CD4-positive, alpha-beta T cell (primary cell): Measurements from ENCODE around the gene GAS7. TPM values are rescaled to one million over a fixed set of nuclear protein-coding genes. Genes with fewer than 3 reads are reported as not detected.

Experiments
- ATAC-seq: fragments of 200-7000 bp; cut with Tn5 transposase; one replicate; pipeline ENCODE4 v1.10.0; 2022; ENCODE audit warnings: mild to moderate bottlenecking; ENCODE audit not compliant: poor library complexity
- CTCF ChIA-PET: fragments of 350-600 bp; sonication (Branson Sonifier 250); formaldehyde crosslinking; loops from one replicate; lab custom pipeline; 2021; ENCODE audit warnings: antibody characterized with exemption, inconsistent platforms; lab: Charles Lee
- POLR2A ChIA-PET: fragments of 350-600 bp; sonication (Branson Sonifier 250); formaldehyde crosslinking; loops from one replicate; lab custom pipeline; 2021; ENCODE audit warnings: antibody characterized with exemption, inconsistent platforms; lab: Charles Lee
- DNase-seq, 14 experiments: peaks; one replicate each; pipeline ENCODE4 v3.0.0-alpha.2; 2013 to 2020; ENCODE audit warnings: mixed read lengths in 2 of 14
- H3K27ac ChIP-seq, 2 donors: one replicate each; pipeline versions ENCODE4 v1.5.1 to v1.7.0; 2013; ENCODE audit warnings: low read length in 2 of 2, low read depth in 1 of 2, mild to moderate bottlenecking in 1 of 2
- H3K27me3 ChIP-seq, 2 experiments: 1 replicate in 1 of 2; 2 replicates in 1 of 2; pipeline versions ENCODE4 v1.6.1 to v1.7.0; 2013; ENCODE audit warnings: low read length in 2 of 2, control low read depth in 1 of 2, mild to moderate bottlenecking in 1 of 2, moderate library complexity in 1 of 2; ENCODE audit not compliant: insufficient read depth in 2 of 2, control insufficient read depth in 1 of 2
- H3K36me3 ChIP-seq: one replicate; pipeline ENCODE4 v1.6.1; 2013; ENCODE audit warnings: low read length, control low read depth; ENCODE audit not compliant: insufficient read depth
- H3K4me1 ChIP-seq: one replicate; pipeline ENCODE4 v1.6.1; 2013; ENCODE audit warnings: low read length, control low read depth; ENCODE audit not compliant: insufficient read depth
- H3K4me3 ChIP-seq: one replicate; pipeline ENCODE4 v1.5.1; 2013; ENCODE audit warnings: mild to moderate bottlenecking, low read length, moderate library complexity
- H3K9me3 ChIP-seq, 2 experiments: 1 replicate in 1 of 2; 2 replicates in 1 of 2; pipeline versions ENCODE4 v1.6.1 to v1.7.0; 2013; ENCODE audit warnings: low read length in 2 of 2, mild to moderate bottlenecking in 2 of 2, control low read depth in 1 of 2, moderate library complexity in 1 of 2; ENCODE audit not compliant: control insufficient read depth in 1 of 2, insufficient read depth in 1 of 2
- H3K27ac Mint-ChIP-seq: one replicate; pipeline ENCODE4 v1.8.0; 2020; ENCODE audit warnings: mixed read lengths
- H3K27me3 Mint-ChIP-seq: one replicate; pipeline ENCODE4 v1.8.0; 2021; ENCODE audit warnings: mixed read lengths
- H3K36me3 Mint-ChIP-seq: one replicate; pipeline ENCODE4 v1.8.0; 2021; ENCODE audit warnings: low read depth, mixed read lengths
- H3K4me1 Mint-ChIP-seq: one replicate; pipeline ENCODE4 v1.8.0; 2021; ENCODE audit warnings: low read depth, mixed read lengths
- H3K4me3 Mint-ChIP-seq: one replicate; pipeline ENCODE4 v1.8.0; 2020; ENCODE audit warnings: mild to moderate bottlenecking, mixed read lengths
- H3K9me3 Mint-ChIP-seq: one replicate; pipeline ENCODE4 v1.8.0; 2020; ENCODE audit warnings: mixed read lengths
- CTCF ChIP-seq: fragments of 200-600 bp; IDR thresholded peaks from one replicate; pipeline ENCODE4 v1.8.0; 2022; ENCODE audit warnings: antibody characterized with exemption, mild to moderate bottlenecking
- intact Hi-C, 2 experiments: fragments of 100-400 bp; cut with DNase I in 1 of 2; cut with micrococcal nuclease in 1 of 2; formaldehyde crosslinking; loops; one replicate each; pipeline versions ENCODE4 v1.15.1 to v1.9.0; 2023 to 2025; cut with DNase I, micrococcal nuclease
- total RNA-seq, 174 experiments: library from RNA in 2 of 174; stranded (reverse) in 2 of 174; gene quantifications; one replicate each; pipeline ENCODE4 v1.2.3 and lab custom pipeline; 2021 to 2026

The GAS7 gene
- total RNA-seq, 2 experiments from 2014 or later: 1.8 to 3.4 TPM

GRCh38 chr17:10031127-10031526 lies 167.3 kb downstream of the GAS7 start:
- no peak for TF ChIP-seq CTCF
- Mint-ChIP-seq H3K27ac (no peak overlapping the region), H3K9me3 (no peaks in the 10 kb centered on the region), H3K36me3 (no peaks in the 10 kb centered on the region), H3K27me3 (no peaks in the 10 kb centered on the region), H3K4me1 (no peaks in the 10 kb centered on the region), H3K4me3 (no peak overlapping the region)
- no peak for ATAC-seq
- DNase-seq: no peak
- Histone ChIP-seq H3K4me1 (no peaks in the 10 kb centered on the region), H3K27me3 (no peaks in the 10 kb centered on the region), H3K27ac (no peak overlapping the region), H3K4me3 (no peak overlapping the region), H3K9me3 (no peaks in the 10 kb centered on the region), H3K36me3 (no peaks in the 10 kb centered on the region)
- intact Hi-C loops: no loop called here
- ChIA-PET CTCF (no interaction called here), POLR2A (no interaction called here)

DNA sequence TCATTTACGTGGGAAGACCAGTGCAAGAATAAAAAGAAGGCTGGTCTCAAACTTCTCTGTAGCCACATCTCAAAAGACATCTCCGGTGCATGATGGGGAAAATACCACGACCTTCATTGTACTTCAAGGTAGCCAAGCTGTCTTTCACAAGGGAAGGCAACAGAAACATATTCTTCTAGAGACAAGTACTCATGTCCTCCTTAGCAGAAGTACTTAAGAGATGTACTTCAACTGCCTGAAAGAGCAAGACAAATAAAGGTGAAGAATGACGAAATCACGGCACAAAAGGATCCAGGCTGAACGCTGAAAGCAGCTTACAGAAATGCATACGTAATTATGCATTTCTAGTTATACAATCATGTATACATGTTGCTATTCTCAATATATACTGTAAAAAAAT lies 169.3 kb downstream of the GAS7 start:
- POLR2A ChIA-PET: no interaction called here
- TF ChIP-seq CTCF: no peak
- Mint-ChIP-seq H3K27me3 (no peaks in the 10 kb centered on the region), H3K4me3 (no peak overlapping the region), H3K36me3 (no peaks in the 10 kb centered on the region), H3K4me1 (no peaks in the 10 kb centered on the region), H3K27ac (no peak overlapping the region), H3K9me3 (no peaks in the 10 kb centered on the region)
- no peak for ATAC-seq
- Histone ChIP-seq H3K36me3 (no peaks in the 10 kb centered on the region), H3K27me3 (no peaks in the 10 kb centered on the region), H3K9me3 (no peaks in the 10 kb centered on the region), H3K4me3 (no peak overlapping the region), H3K27ac (no peak overlapping the region), H3K4me1 (no peaks in the 10 kb centered on the region)
- CTCF ChIA-PET: no interaction called here
- DNase-seq: no peak
- intact Hi-C loops: no loop called here

- Mint-ChIP-seq H3K27ac (no peak overlapping the region), H3K4me1 (no peaks in the 10 kb centered on the region), H3K36me3 (no peaks in the 10 kb centered on the region), H3K27me3 (no peaks in the 10 kb centered on the region), H3K4me3 (no peak overlapping the region), H3K9me3 (no peaks in the 10 kb centered on the region)
- no peak for TF ChIP-seq CTCF
- Histone ChIP-seq H3K4me3 (no peak overlapping the region), H3K9me3 (no peaks in the 10 kb centered on the region), H3K4me1 (no peaks in the 10 kb centered on the region), H3K27me3 (no peaks in the 10 kb centered on the region), H3K36me3 (no peaks in the 10 kb centered on the region), H3K27ac (no peak overlapping the region)
- ChIA-PET CTCF (no interaction called here), POLR2A (no interaction called here)
- intact Hi-C loops: no loop called here
- ATAC-seq (no peak), DNase-seq (no peak)
Measured at GRCh38 chr17:10025976-10026901, 172.2 kb downstream of the GAS7 start.
